ENCODE data around the gene RNF152.
"Not testable (repeated sequence)": the region's sequence is repeated elsewhere in the genome, so short reads cannot be mapped to it uniquely, and the experiment has no call there.

The RNF152 gene

GRCh38 chr18:61808286-61808685 is 84.5 kb downstream of the RNF152 start:
- no peak for DNase-seq

- no peak for DNase-seq
Observed at GRCh38 chr18:61803393-61803792, 89.4 kb downstream of the RNF152 start.

GRCh38 chr18:61797696-61798590 is 94.9 kb downstream of the RNF152 start:
- DNase-seq: no peak

GRCh38 chr18:61791031-61791430 is 101.8 kb downstream of the RNF152 start:
- no peak for DNase-seq

GRCh38 chr18:61787011-61787670 is 105.7 kb downstream of the RNF152 start:
- not testable (repeated sequence) for DNase-seq

GRCh38 chr18:61785588-61785987 is 107.2 kb downstream of the RNF152 start:
- no peak for DNase-seq

GRCh38 chr18:61784834-61785233 is 108.0 kb downstream of the RNF152 start:
- no peak for DNase-seq

GRCh38 chr18:61782545-61782944 is 110.3 kb downstream of the RNF152 start:
- no peak for DNase-seq

- DNase-seq: not testable (repeated sequence)
Observed at GRCh38 chr18:61776201-61776600, 116.6 kb downstream of the RNF152 start.

GRCh38 chr18:61774846-61775245 is 118.0 kb downstream of the RNF152 start:
- DNase-seq: no peak

- DNase-seq: no peak
Observed at GRCh38 chr18:61772293-61772848, 120.4 kb downstream of the RNF152 start.

- DNase-seq: no peak
Observed at GRCh38 chr18:61771861-61772260, 120.9 kb downstream of the RNF152 start.

- no peak for DNase-seq
Observed at GRCh38 chr18:61770279-61770678, 122.5 kb downstream of the RNF152 start.

- no peak for DNase-seq
Observed at GRCh38 chr18:61766266-61766884, 126.4 kb downstream of the RNF152 start.

GRCh38 chr18:61765097-61765496 is 127.7 kb downstream of the RNF152 start:
- peak; percentile 9 for DNase-seq

GRCh38 chr18:61764381-61764780 is 128.4 kb downstream of the RNF152 start:
- no peak for DNase-seq

- DNase-seq: no peak
Observed at GRCh38 chr18:61761875-61762274, 130.9 kb downstream of the RNF152 start.

All from RPMI8226 (cell line).